ENCODE measurements around the gene GPLD1.

- TF ChIP-seq POLR2AphosphoS5 (IDR thresholded peaks at IDR 0.05; ENCODE audit: borderline replicate concordance, low read depth, low read length): no peak
- no peak for TF ChIP-seq EZH2 (IDR thresholded peaks at IDR 0.05)
- no peak for TF ChIP-seq FOXP2 (optimal IDR thresholded peaks at IDR 0.05; ENCODE audit: control extremely low read depth, extremely low read length, insufficient read depth)
These were observed 35.4 kb upstream of the GPLD1 start for GRCh38 chr6:24524805-24525204.
